IPS-18c (cell line): ENCODE results near the gene UBR3.
"Not testable (repeated sequence)": the region's sequence is repeated elsewhere in the genome, so short reads cannot be mapped to it uniquely, and the experiment has no call there.

ENCODE experiments used
- H3K4me3 ChIP-seq: 2 replicates; pipeline ENCODE4 v1.7.0; 2013; ENCODE audit warnings: low read depth, mild to moderate bottlenecking, low read length, moderate library complexity; ENCODE audit not compliant: insufficient read depth
- H3K9me3 ChIP-seq: one replicate; pipeline ENCODE4 v1.6.1; 2013; ENCODE audit warnings: mild to moderate bottlenecking, low read length, moderate library complexity; ENCODE audit not compliant: control insufficient read depth, insufficient read depth

UBR3 gene

DNA sequence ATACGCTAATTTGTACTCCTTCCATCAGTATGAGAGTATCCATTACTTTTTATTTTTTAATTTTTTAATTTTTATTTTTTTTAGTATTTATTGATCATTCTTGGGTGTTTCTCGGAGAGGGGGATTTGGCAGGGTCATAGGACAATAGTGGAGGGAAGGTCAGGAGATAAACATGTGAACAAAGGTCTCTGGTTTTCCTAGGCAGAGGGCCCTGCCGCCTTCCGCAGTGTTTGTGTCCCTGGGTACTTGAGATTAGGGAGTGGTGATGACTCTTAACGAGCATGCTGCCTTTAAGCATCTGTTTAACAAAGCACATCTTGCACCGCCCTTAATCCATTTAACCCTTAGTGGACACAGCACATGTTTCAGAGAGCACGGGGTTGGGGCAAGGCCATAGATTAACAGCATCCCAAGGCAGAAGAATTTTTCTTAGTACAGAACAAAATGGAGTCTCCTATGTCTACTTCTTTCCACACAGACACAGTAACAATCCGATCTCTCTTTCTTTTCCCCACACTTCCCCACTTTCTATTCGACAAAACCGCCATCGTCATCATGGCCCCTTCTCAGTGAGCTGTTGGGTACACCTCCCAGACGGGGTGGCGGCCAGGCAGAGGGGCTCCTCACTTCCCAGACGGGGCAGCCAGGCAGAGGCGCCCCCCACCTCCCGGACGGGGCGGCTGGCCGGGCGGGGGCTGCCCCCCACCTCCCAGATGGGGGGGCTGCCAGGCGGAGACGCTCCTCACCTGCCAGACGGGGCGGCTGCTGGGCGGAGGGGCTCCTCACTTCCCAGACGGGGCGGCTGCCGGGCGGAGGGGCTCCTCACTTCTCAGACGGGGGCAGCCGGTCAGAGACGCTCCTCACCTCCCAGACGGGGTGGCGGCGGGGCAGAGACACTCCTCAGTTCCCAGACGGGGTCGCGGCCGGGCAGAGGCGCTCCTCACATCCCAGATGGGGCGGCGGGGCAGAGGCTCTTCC lies 28.3 kb downstream of the UBR3 start:
- not testable (repeated sequence) for H3K9me3 ChIP-seq, H3K4me3 ChIP-seq

DNA sequence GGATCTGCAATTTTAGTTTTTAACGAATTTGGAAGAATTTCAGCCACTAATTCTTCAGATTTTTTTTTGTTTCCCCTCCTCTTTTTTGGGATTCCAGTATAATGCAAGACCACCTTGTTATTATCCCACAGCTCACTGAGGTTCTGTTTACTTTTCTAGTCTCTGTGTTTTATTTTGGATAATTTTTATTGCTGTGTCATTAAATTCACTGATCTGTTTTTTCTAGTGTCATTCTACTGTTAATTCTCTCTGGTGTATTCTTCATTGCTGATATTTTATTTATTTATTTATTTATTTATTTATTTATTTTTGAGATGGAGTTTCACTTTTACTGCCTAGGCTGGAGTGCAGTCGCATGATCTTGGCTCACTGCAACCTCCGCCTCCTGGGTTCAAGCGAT lies 32.2 kb downstream of the UBR3 start:
- peaks cover 7% of the 10 kb centered on the region for H3K9me3 ChIP-seq

DNA sequence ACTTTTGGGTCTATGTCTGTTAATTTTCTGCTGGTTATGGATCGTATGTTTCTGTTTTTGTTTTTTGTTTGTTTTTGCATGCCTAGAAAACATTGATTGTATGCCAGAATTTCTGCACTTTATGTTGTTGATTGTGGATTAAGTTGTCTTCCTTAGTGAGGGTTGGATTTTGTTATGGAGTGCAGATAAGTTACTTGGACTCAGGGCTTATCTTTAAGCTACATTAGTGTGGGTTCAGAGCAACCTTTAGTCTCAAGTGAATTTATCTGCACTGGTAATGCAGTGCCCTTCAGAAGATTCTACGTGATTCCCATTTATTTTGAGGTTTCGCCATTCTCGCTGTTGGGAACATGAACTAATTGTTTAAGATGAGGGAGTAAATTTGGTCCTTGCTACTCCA lies 32.9 kb downstream of the UBR3 start:
- peaks cover 7% of the 10 kb centered on the region for H3K9me3 ChIP-seq

More for the DNA sequence above, 32.2 kb downstream of the UBR3 start:
- H3K4me3 ChIP-seq: no peak overlapping the region

DNA sequence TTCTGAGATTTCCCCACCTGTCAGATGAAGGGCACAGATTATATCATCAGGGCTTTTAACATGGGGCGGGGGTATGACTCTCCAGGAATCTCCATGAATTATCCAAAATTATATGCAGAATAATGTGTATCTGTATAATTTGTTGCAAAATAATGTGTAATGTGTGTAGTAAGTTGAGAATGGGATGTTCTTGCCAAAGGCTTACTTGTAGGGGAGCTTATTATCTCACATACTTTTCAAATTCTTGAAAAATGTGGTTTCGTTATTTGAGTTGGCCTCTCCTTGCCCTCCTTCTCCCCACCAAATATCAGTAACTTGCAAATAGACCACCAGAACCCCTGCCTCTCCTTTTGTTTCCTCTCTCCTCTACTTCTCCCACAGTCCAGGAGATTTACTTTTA lies 35.6 kb downstream of the UBR3 start:
- no peak overlapping the region for H3K4me3 ChIP-seq
- peaks cover 3% of the 10 kb centered on the region for H3K9me3 ChIP-seq

More for the DNA sequence above, 32.9 kb downstream of the UBR3 start:
- no peak overlapping the region for H3K4me3 ChIP-seq

GRCh38 chr2:169865492-169865891 lies 38.2 kb downstream of the UBR3 start:
- H3K4me3 ChIP-seq: no peak overlapping the region
- peaks cover 3% of the 10 kb centered on the region for H3K9me3 ChIP-seq

DNA sequence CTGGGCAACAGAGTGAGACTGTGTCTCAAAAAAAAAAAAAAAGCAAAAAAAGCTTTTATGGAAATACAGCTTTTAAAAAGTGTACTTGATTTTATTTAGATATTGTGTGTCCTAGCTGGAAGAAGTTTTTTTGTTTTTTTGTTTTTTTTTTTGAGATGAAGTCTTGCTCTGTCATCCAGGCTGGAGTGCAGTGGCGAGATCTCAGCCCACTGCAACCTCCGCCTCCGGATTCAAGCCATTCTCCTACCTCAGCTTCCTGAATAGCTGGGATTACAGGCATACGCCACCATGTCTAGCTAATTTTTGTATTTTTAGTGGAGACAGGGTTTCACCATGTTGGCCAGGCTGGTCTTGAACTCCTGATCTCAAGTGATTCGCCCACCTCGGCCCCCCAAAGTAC lies 39.0 kb downstream of the UBR3 start:
- not testable (repeated sequence) for H3K4me3 ChIP-seq, H3K9me3 ChIP-seq

GRCh38 chr2:169867579-169867978 lies 40.3 kb downstream of the UBR3 start:
- peaks cover 3% of the 10 kb centered on the region for H3K9me3 ChIP-seq
- H3K4me3 ChIP-seq: no peak overlapping the region

DNA sequence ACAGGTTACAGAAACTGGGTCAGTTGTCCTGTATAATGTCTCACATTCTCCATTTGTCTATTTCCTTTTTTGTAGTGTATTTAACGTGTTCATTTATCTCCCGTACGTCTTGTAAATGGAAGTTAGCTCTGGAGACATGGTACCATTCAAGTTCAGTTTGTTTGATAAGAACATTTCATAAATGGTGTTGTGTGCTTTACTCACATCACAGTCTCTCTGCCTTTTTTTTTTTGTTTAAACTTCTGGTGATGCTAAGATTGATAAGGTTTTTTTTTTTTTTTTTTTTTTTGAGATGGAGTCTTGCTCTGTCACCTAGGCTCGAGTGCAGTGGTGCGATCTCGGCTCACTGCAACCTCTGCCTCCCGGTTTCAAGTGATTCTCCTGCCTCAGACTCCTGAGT lies 41.7 kb downstream of the UBR3 start:
- no peak overlapping the region for H3K4me3 ChIP-seq
- H3K9me3 ChIP-seq: no peaks in the 10 kb centered on the region

DNA sequence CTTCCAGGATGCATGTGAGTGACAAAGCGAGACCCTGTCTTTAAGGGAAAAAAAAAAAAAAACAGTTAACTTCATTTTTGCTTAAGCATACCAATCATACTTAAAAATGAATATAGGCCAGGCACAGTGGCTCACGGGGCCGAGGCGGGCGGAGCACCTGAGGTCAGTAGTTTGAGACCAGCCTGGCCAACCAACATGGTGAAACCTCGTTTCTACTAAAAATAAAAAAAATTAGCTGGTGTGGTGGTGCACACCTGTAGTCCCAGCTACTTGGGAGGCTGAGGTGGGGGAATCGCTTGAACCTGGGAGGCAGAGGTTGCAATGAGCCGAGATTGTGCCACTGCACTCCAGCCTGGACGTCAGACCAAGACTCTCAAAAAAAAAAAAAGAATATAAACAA lies 44.1 kb downstream of the UBR3 start:
- H3K9me3 ChIP-seq, H3K4me3 ChIP-seq: not testable (repeated sequence)

DNA sequence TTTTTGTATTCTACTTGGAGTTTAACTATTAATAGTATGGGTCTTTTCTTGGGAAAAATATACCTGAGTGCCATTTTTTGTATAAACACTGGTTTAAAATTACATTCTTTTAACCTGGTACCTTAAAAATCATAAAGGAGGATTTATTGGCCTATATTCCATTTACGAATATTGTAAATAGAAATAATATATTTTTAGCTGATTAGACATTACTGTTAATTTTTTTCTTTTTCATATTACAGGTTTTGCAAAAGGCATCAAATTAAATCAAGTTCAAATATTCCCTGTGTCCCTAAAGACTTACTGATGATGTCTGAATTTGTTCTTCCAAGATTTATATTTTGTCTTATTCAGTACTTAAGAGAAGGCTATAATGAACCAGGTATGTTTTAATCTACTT lies 44.7 kb downstream of the UBR3 start:
- H3K9me3 ChIP-seq: no peaks in the 10 kb centered on the region
- no peak overlapping the region for H3K4me3 ChIP-seq

- H3K9me3 ChIP-seq: no peaks in the 10 kb centered on the region
- no peak overlapping the region for H3K4me3 ChIP-seq
These were observed 50.1 kb downstream of the UBR3 start for GRCh38 chr2:169877398-169877797.

GRCh38 chr2:169887120-169887519 lies 59.9 kb downstream of the UBR3 start:
- Histone ChIP-seq H3K4me3 (no peak overlapping the region), H3K9me3 (no peaks in the 10 kb centered on the region)

- Histone ChIP-seq H3K4me3 (no peak overlapping the region), H3K9me3 (no peaks in the 10 kb centered on the region)
These were observed 64.5 kb downstream of the UBR3 start for GRCh38 chr2:169891593-169892298.

- no peaks in the 10 kb centered on the region for H3K9me3 ChIP-seq
- no peak overlapping the region for H3K4me3 ChIP-seq
These were observed 65.7 kb downstream of the UBR3 start for GRCh38 chr2:169892951-169893350.

- H3K4me3 ChIP-seq: no peak overlapping the region
- H3K9me3 ChIP-seq: no peaks in the 10 kb centered on the region
These were observed 68.2 kb downstream of the UBR3 start for GRCh38 chr2:169895294-169895985.

GRCh38 chr2:169897834-169898233 lies 70.6 kb downstream of the UBR3 start:
- no peaks in the 10 kb centered on the region for H3K9me3 ChIP-seq
- no peak overlapping the region for H3K4me3 ChIP-seq

- not testable (repeated sequence) for H3K9me3 ChIP-seq, H3K4me3 ChIP-seq
These were observed 72.8 kb downstream of the UBR3 start for GRCh38 chr2:169900103-169900502.

DNA sequence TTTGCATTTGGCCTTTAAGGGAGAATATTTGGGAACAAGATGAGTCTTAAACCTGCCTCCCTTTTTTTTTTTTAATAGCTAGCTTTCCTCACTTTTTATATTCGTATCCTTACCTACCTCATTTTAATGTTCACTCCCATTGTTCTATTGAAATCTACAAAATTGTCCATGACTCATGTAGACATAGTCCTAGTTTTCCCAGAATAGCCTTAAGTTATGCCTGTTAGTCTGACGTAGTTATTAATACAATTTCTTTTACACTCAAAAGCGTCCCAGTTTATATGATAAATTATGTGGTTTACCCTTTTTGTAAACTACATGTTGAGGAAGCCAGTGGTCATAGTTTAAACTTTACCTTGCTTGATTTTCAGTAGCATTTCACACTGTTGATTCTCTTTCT lies 73.4 kb downstream of the UBR3 start:
- H3K9me3 ChIP-seq: no peaks in the 10 kb centered on the region
- H3K4me3 ChIP-seq: no peak overlapping the region
